ENCODE data around the gene MSL1. TPM values are rescaled to one million over a fixed set of nuclear protein-coding genes. Genes with fewer than 3 reads are reported as not detected.
"Not testable (repeated sequence)": the region's sequence is repeated elsewhere in the genome, so short reads cannot be mapped to it uniquely, and the experiment has no call there.

The MSL1 gene
- total and polyA plus RNA-seq, 4 donors, result 89.4 to 168 (median 143) TPM

DNA sequence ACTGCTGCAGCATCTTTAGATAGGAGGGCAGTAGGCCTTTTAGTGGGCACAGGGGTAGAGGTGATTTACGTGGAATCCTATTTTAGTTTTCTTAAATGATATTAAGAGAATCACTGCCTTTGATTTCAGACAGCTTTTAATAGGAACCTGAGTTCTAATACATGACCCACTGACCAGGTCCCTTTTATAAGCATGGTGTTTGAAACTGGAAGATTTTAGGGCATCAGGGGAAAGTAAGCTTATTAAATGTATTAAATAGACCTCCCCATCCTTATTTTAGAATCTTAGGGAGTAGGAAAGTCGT, 2.0 kb downstream of the MSL1 start:
- Histone ChIP-seq H3K4me1 (ENCODE audit: control insufficient read depth, insufficient read depth, low read length) (peaks cover 19% of the 10 kb centered on the region), H3K27ac (ENCODE audit: low read depth, low read length) (peak overlapping the region; percentile 75), H3K36me3 (ENCODE audit: control insufficient read depth, insufficient read depth, low read length) (peaks cover 31% of the 10 kb centered on the region), H3K9me3 (ENCODE audit: control insufficient read depth, insufficient read depth, low read length) (no peaks in the 10 kb centered on the region), H3K4me3 (ENCODE audit: low read depth, low read length) (peak overlapping the region; percentile 58), H3K27me3 (ENCODE audit: control insufficient read depth, insufficient read depth, low read length) (no peaks in the 10 kb centered on the region)
- no peak for DNase-seq (ENCODE audit: low read depth in 4 of 6, low spot score in 6 of 6)
- WGBS (ENCODE audit: insufficient coverage), result no CpG with 5 or more reads among the region's 2 CpGs

DNA sequence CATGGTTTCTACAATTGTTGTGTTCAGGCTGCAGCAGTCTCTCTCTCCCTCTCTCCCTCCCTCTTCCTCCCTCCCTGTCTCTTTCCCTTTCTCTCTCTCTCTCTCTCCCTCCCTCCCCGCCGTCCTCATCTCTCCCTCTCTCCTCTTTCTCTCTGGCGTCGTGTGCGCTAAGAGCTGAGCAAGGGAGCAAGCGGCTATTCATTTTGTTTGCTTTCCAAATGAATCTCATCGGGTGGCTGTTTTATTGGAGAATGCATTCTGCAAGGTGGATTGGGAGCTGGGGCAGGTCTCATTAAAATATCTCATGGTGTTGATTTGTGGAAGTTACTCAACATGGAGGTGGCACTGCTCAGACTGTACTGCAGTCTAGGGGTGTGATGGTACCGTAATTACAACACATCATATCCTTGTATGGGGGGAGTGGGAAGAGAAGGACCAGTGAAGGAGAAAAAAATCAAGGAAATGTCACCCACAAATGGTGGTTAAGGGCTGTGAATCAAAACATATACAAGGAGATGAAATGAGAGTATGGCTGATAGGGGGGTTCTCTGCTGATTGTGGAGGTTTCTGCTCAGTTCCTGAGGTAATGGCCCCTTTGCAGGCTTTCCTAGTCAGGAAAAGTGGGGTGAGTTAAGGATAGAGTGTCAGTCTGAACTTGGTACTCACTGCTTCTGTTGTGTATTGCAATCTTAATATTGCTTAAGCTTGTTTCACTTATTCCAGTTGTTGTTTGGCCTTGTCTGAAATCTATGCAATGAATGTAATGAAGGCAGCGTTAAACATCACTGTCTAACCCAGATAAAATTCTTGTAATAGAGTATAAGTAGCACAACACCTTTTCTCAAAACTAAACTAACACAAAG, 2.7 kb downstream of the MSL1 start:
- Histone ChIP-seq H3K36me3 (ENCODE audit: control insufficient read depth, insufficient read depth, low read length) (peaks cover 34% of the 10 kb centered on the region), H3K27me3 (ENCODE audit: control insufficient read depth, insufficient read depth, low read length) (no peaks in the 10 kb centered on the region), H3K4me1 (ENCODE audit: control insufficient read depth, insufficient read depth, low read length) (peaks cover 18% of the 10 kb centered on the region), H3K9me3 (ENCODE audit: control insufficient read depth, insufficient read depth, low read length) (no peaks in the 10 kb centered on the region), H3K4me3 (ENCODE audit: low read depth, low read length) (peak overlapping the region; percentile 58), H3K27ac (ENCODE audit: low read depth, low read length) (peak overlapping the region; percentile 75)
- WGBS (ENCODE audit: insufficient coverage), result 0% methylated on average over 1 of the region's 9 CpGs
- DNase-seq (ENCODE audit: low read depth in 4 of 6, low spot score in 6 of 6), result peak in 2 of 6 donors; percentile 66 to 86

DNA sequence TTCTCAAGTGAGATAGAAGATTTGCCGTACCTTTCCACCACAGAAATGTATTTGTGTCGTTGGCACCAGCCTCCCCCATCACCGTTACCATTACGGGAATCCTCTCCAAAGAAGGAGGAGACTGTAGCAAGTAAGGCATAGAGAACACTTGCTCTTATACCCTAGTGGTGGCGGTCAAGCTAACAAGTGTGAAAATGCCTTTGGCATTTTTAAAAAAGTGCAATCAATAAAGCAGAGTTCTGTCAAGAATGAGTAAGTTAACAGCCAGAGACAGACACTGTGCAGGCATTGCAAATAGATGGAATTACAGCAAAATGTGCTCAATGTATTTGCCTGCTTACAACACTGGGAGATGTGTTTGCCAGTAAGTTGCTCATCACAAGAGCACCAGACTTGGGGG, 7.7 kb downstream of the MSL1 start:
- no peak overlapping the region for H3K27ac ChIP-seq (ENCODE audit: low read depth, low read length)
- DNase-seq (ENCODE audit: low read depth in 4 of 6, low spot score in 6 of 6), result no peak
- H3K36me3 ChIP-seq (ENCODE audit: control insufficient read depth, insufficient read depth, low read length), result peaks cover 69% of the 10 kb centered on the region
- no peak overlapping the region for H3K4me3 ChIP-seq (ENCODE audit: low read depth, low read length)
- H3K9me3 ChIP-seq (ENCODE audit: control insufficient read depth, insufficient read depth, low read length), result no peaks in the 10 kb centered on the region
- H3K4me1 ChIP-seq (ENCODE audit: control insufficient read depth, insufficient read depth, low read length), result peaks cover 5% of the 10 kb centered on the region
- WGBS (ENCODE audit: insufficient coverage), result no CpG with 5 or more reads among the region's 5 CpGs
- no peaks in the 10 kb centered on the region for H3K27me3 ChIP-seq (ENCODE audit: control insufficient read depth, insufficient read depth, low read length)

DNA sequence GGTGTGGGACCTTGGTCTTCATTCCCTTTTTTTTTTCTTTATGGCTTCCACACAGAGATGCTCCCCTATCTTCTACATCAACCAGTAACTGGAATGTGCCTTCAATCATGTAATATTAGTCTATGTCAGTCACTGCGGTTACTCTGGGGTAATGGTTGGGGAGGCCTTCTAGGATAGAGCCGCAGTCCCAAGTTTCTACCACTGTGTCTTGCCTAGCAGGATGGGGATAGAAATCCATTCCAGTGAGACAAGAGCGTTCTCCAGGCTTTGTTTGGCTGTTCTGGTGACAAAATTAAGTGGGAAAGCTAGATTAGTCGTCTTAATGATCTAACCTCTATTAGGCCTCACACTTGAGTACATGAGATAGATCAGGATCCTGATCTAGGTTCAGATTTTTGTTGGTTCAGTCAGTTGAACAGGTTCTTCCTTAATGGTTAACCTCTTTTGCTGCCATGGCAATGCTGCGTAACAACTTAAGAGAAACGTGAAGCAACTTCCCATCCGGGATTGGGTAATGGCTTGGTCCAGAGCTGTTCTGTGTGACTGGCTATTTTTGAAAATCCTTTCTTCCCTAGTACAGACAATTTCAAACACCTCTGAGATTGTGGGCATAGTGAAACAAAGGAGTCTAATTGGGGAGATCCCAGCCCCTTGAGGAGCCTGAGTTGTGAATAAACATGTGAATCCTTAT, 8.7 kb downstream of the MSL1 start:
- Histone ChIP-seq H3K27ac (ENCODE audit: low read depth, low read length) (no peak overlapping the region), H3K9me3 (ENCODE audit: control insufficient read depth, insufficient read depth, low read length) (no peaks in the 10 kb centered on the region), H3K4me3 (ENCODE audit: low read depth, low read length) (no peak overlapping the region), H3K4me1 (ENCODE audit: control insufficient read depth, insufficient read depth, low read length) (peaks cover 2% of the 10 kb centered on the region), H3K36me3 (ENCODE audit: control insufficient read depth, insufficient read depth, low read length) (peaks cover 73% of the 10 kb centered on the region), H3K27me3 (ENCODE audit: control insufficient read depth, insufficient read depth, low read length) (no peaks in the 10 kb centered on the region)
- no peak for DNase-seq (ENCODE audit: low read depth in 4 of 6, low spot score in 6 of 6)
- WGBS (ENCODE audit: insufficient coverage), result 100% methylated on average over 1 of the region's 7 CpGs

DNA sequence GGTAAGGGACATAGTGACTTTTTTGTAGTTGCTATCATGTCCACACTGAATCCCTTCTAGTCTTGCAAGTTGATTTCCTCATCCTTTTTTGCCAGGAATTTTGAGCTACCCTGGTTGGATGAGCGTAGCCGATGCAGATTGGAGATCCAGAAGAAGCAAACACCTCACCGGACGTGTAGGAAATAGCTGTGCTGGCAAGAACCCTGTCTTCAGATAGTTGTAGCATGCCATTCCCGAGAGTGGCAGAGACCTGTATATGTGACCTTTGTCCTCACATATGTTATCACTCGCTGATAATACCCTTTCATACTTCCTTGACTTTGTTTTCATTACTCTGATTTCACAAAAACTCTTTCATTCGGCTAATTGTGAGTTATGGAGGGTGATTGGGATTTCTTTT, 12.4 kb downstream of the MSL1 start:
- Histone ChIP-seq H3K9me3 (ENCODE audit: control insufficient read depth, insufficient read depth, low read length) (no peaks in the 10 kb centered on the region), H3K4me3 (ENCODE audit: low read depth, low read length) (no peak overlapping the region), H3K36me3 (ENCODE audit: control insufficient read depth, insufficient read depth, low read length) (peaks cover 67% of the 10 kb centered on the region), H3K4me1 (ENCODE audit: control insufficient read depth, insufficient read depth, low read length) (peaks cover 6% of the 10 kb centered on the region), H3K27ac (ENCODE audit: low read depth, low read length) (no peak overlapping the region), H3K27me3 (ENCODE audit: control insufficient read depth, insufficient read depth, low read length) (no peaks in the 10 kb centered on the region)
- 94% methylated on average over 5 of the region's 7 CpGs for WGBS (ENCODE audit: insufficient coverage)
- DNase-seq (ENCODE audit: low read depth in 4 of 6, low spot score in 6 of 6), result no peak

DNA sequence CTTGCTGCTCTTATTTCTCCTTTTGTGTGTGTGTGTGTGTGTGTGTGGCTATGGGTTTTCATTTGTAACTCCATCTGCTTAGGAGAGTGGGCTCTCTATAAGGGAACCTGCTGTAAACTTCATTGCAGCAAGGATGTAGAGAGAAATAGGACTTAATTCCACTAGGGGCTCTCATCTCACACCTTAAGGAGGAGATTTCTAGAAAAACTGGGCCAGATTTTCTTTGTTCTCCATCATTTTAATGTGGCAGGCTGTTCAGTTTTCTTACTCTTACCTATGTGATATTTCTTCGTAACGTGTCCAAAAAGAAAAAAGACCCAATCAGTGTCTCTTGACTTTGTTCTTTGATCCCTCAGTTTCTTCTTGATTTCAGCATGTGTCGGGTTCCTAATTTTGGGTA, 14.0 kb downstream of the MSL1 start:
- Histone ChIP-seq H3K4me3 (ENCODE audit: low read depth, low read length) (no peak overlapping the region), H3K36me3 (ENCODE audit: control insufficient read depth, insufficient read depth, low read length) (peaks cover 59% of the 10 kb centered on the region), H3K27me3 (ENCODE audit: control insufficient read depth, insufficient read depth, low read length) (no peaks in the 10 kb centered on the region), H3K9me3 (ENCODE audit: control insufficient read depth, insufficient read depth, low read length) (no peaks in the 10 kb centered on the region), H3K4me1 (ENCODE audit: control insufficient read depth, insufficient read depth, low read length) (peaks cover 11% of the 10 kb centered on the region), H3K27ac (ENCODE audit: low read depth, low read length) (no peak overlapping the region)
- peak in 1 of 6 donors; percentile 4 for DNase-seq (ENCODE audit: low read depth in 4 of 6, low spot score in 6 of 6)
- WGBS (ENCODE audit: insufficient coverage), result 96% methylated on average over 3 of the region's 3 CpGs

DNA sequence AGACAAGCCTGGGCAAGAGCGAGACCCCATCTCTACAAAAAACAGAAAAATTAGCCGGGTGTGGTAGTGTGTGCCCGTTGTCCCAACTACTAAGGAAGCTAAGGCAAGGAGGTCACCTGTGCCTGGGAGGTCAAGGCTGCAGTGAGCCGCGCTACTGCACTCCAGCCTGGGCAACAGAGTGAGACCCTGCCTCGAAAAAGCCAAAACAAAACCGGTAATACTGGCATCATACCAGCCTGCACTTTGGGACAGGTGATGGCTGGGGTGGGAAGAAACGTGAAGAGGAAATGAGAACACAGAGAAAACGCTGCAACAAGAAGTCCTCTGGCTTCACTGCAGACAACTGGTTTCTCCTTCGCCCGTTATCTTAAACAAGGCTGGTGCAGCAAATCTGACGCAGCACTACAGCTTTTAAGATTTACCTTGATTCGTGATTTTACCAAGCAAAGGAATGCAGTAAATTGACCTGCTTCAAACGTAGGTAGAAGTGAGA, 17.8 kb downstream of the MSL1 start:
- 19% methylated on average over 10 of the region's 14 CpGs for WGBS (ENCODE audit: insufficient coverage)
- H3K27ac ChIP-seq (ENCODE audit: low read depth, low read length), result peak overlapping the region; percentile 99
- peaks cover 11% of the 10 kb centered on the region for H3K4me1 ChIP-seq (ENCODE audit: control insufficient read depth, insufficient read depth, low read length)
- H3K36me3 ChIP-seq (ENCODE audit: control insufficient read depth, insufficient read depth, low read length), result peaks cover 50% of the 10 kb centered on the region
- H3K4me3 ChIP-seq (ENCODE audit: low read depth, low read length), result peak overlapping the region; percentile 69
- H3K9me3 ChIP-seq (ENCODE audit: control insufficient read depth, insufficient read depth, low read length), result no peaks in the 10 kb centered on the region
- no peaks in the 10 kb centered on the region for H3K27me3 ChIP-seq (ENCODE audit: control insufficient read depth, insufficient read depth, low read length)
- no peak for DNase-seq (ENCODE audit: low read depth in 4 of 6, low spot score in 6 of 6)

DNA sequence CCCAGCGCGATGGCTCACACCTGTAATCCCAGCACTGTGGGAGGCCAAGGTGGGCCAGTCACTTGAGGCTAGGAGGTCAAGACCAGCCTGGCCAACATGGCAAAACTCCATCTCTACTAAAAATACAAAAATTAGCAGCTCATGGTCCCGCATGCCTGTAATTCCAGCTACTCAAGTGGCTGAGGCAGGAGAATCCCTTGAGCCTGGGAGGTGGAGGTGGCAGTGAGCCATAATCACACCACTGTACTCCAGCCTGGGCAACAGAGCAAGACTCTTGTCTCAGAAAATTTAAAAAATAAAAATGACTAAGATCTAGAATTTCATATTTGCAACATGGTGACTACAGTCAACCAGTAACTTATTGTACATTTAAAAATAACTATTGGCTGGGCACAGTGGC, 21.4 kb downstream of the MSL1 start:
- Histone ChIP-seq H3K4me1 (ENCODE audit: control insufficient read depth, insufficient read depth, low read length) (peaks cover 16% of the 10 kb centered on the region), H3K36me3 (ENCODE audit: control insufficient read depth, insufficient read depth, low read length) (peaks cover 54% of the 10 kb centered on the region)
- not testable (repeated sequence) for H3K27me3 ChIP-seq (ENCODE audit: control insufficient read depth, insufficient read depth, low read length); H3K4me3 ChIP-seq (ENCODE audit: low read depth, low read length); H3K9me3 ChIP-seq (ENCODE audit: control insufficient read depth, insufficient read depth, low read length); DNase-seq (ENCODE audit: low read depth in 4 of 6, low spot score in 6 of 6); H3K27ac ChIP-seq (ENCODE audit: low read depth, low read length)
- WGBS (ENCODE audit: insufficient coverage), result 100% methylated on average over 1 of the region's 3 CpGs

DNA sequence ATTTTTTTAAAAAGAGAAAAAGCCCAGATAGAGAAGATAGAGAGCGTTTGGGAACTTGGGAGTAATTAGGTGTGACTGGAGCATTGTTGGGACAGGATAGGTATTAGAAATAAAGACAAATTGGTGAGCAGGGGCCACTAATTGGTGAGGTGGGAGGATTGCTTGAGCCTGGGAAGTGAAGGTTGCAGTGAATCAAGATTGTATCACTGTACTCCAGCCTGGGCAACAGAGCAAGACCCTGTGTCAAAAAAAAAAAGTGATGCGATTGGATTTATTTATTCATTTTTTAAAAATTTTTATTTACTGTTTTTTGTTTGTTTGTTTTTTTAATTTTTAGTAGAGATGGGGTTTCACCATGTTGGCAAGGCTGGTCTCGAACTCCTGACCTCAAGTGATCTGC, 23.7 kb downstream of the MSL1 start:
- Histone ChIP-seq H3K9me3 (ENCODE audit: control insufficient read depth, insufficient read depth, low read length) (no peaks in the 10 kb centered on the region), H3K4me1 (ENCODE audit: control insufficient read depth, insufficient read depth, low read length) (peaks cover 5% of the 10 kb centered on the region), H3K36me3 (ENCODE audit: control insufficient read depth, insufficient read depth, low read length) (peaks cover 68% of the 10 kb centered on the region), H3K27ac (ENCODE audit: low read depth, low read length) (no peak overlapping the region), H3K4me3 (ENCODE audit: low read depth, low read length) (no peak overlapping the region), H3K27me3 (ENCODE audit: control insufficient read depth, insufficient read depth, low read length) (no peaks in the 10 kb centered on the region)
- WGBS (ENCODE audit: insufficient coverage), result 92% methylated on average over 1 of the region's 3 CpGs
- DNase-seq (ENCODE audit: low read depth in 4 of 6, low spot score in 6 of 6), result no peak

DNA sequence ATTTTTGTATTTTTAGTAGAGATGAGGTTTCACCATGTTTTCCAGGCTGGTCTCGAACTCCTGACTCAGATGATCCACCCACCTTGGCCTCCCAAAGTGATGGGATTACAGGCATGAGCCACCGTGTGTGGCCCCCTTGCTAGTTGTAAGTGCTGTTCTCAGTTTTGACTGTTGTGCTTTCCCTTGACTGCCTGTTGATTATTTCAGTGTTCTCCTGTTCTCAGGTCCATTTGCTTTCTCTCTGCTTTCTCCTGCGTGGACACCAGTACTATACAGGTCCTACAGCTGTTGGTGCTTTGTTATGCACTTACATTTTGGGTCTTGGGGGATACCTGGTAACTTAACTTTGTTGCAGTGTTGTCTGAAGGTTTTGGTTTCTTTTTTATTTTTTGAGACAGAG, 26.8 kb downstream of the MSL1 start:
- Histone ChIP-seq H3K27me3 (ENCODE audit: control insufficient read depth, insufficient read depth, low read length) (no peaks in the 10 kb centered on the region), H3K27ac (ENCODE audit: low read depth, low read length) (no peak overlapping the region), H3K4me1 (ENCODE audit: control insufficient read depth, insufficient read depth, low read length) (peaks cover 5% of the 10 kb centered on the region), H3K36me3 (ENCODE audit: control insufficient read depth, insufficient read depth, low read length) (peaks cover 71% of the 10 kb centered on the region), H3K9me3 (ENCODE audit: control insufficient read depth, insufficient read depth, low read length) (no peaks in the 10 kb centered on the region), H3K4me3 (ENCODE audit: low read depth, low read length) (no peak overlapping the region)
- no peak for DNase-seq (ENCODE audit: low read depth in 4 of 6, low spot score in 6 of 6)
- 92% methylated on average over 2 of the region's 3 CpGs for WGBS (ENCODE audit: insufficient coverage)

All from spinal cord (tissue), 10 donors.